Measurements from ENCODE around the gene SDHC.

DNA sequence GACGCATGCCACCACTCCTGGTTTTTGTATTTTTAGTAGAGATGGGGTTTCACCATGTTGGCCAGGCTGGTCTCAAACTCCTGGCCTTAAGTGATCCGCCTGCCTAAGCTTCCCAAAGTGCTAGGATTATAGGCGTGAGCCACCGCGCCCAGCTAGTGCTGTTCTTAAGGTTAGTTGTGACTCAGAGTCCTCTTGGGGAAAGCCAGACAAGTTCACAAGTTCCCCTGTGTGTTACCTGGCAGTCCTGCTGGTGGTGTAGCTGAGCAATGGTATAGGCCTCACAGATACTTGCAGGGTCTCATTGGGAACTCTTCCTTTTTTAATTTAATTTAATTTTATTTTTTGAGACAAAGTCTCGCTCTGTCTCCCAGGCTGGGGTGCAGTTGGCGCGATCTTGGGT, 42.9 kb downstream of the SDHC start:
- TF ChIP-seq, protein P1, sequence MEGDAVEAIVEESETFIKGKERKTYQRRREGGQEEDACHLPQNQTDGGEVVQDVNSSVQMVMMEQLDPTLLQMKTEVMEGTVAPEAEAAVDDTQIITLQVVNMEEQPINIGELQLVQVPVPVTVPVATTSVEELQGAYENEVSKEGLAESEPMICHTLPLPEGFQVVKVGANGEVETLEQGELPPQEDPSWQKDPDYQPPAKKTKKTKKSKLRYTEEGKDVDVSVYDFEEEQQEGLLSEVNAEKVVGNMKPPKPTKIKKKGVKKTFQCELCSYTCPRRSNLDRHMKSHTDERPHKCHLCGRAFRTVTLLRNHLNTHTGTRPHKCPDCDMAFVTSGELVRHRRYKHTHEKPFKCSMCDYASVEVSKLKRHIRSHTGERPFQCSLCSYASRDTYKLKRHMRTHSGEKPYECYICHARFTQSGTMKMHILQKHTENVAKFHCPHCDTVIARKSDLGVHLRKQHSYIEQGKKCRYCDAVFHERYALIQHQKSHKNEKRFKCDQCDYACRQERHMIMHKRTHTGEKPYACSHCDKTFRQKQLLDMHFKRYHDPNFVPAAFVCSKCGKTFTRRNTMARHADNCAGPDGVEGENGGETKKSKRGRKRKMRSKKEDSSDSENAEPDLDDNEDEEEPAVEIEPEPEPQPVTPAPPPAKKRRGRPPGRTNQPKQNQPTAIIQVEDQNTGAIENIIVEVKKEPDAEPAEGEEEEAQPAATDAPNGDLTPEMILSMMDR (conservative IDR thresholded peaks at IDR 0.05): no peak
- no peak for TF ChIP-seq ZFX (IDR thresholded peaks at IDR 0.05)

Data from C4-2B (cell line).